Measurements from ENCODE around the gene TPSD1.

Gene TPSD1

DNA sequence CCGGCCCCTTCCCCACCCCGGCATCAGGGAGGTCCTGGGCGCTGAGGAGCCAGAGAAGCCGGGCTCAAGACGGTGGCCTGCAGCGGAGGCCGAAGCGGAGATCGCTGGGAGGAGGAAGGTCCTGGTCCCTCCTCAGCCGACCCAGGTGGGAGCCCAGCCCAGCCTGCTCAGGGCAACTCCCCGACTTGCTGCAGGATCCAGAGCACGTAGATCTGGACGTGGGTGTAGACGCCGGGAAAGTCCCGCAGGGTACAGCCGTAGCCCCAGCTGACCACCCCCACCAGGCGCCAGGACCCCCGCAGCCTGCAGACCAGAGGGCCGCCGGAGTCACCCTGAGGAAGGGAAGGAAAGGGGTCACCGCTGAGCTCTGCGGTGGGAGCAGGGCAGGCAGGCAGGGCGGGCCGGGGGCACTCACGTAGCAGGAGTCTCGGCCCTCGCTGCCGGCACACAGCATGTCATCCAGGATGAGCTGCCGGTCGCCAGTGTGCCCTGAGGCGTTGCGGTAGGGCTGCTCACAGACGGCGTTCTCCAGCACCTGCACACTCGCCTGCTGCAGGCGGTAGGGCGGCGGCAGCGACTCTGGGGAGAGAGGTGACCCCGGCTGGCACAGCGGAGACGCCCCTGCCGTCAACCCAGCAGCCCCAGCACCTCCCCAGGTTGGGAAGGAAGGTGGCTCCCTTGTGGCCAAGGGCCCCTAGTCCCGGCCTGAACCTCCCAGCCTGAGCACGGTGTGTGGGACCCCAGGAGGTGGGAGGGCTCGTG lies 5.4 kb downstream of the TPSD1 start:
- H3K4me3 ChIP-seq (ENCODE audit: low read depth, low read length): no peak overlapping the region
- DNase-seq (ENCODE audit: low read depth, low spot score): no peak
- in situ Hi-C loops (cut with HindIII; ENCODE audit: low sequenced_read_pairs): no loop called here
- TF ChIP-seq, protein P1, sequence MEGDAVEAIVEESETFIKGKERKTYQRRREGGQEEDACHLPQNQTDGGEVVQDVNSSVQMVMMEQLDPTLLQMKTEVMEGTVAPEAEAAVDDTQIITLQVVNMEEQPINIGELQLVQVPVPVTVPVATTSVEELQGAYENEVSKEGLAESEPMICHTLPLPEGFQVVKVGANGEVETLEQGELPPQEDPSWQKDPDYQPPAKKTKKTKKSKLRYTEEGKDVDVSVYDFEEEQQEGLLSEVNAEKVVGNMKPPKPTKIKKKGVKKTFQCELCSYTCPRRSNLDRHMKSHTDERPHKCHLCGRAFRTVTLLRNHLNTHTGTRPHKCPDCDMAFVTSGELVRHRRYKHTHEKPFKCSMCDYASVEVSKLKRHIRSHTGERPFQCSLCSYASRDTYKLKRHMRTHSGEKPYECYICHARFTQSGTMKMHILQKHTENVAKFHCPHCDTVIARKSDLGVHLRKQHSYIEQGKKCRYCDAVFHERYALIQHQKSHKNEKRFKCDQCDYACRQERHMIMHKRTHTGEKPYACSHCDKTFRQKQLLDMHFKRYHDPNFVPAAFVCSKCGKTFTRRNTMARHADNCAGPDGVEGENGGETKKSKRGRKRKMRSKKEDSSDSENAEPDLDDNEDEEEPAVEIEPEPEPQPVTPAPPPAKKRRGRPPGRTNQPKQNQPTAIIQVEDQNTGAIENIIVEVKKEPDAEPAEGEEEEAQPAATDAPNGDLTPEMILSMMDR (IDR thresholded peaks at IDR 0.05; ENCODE audit: low read depth, low read length): no peak

DNA sequence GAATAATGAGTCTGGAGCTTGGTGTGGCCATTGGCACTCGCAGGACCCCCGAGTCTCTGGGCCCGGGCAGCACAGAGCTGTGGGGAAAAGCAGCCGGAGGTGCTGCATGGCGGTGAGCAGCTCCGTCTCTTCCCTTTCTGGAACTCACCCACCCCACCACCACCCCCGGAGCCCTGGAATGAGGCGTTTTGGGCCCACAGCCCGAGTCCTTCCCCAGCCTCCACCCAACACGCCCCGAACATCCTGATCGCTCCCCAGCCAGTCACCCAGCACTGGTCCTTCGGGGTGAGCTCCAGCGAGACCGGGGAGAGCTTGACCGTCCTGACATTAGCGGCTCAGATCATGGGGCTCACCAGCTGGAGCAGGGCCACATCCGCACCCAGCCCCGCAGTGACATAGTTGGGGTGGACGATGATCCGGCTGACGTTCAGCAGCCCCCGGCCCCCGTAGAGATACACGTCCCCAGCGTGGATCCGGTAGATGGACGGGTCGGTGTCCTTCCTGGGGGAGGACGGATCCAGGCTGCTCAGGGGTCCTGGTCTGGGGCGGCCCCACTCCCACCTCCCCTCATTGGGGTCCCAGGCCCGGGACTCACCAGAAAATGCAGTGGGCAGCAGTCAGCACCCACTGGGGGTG lies 6.5 kb downstream of the TPSD1 start:
- TF ChIP-seq, protein P1 (IDR thresholded peaks at IDR 0.05; ENCODE audit: low read depth, low read length): no peak

DNA sequence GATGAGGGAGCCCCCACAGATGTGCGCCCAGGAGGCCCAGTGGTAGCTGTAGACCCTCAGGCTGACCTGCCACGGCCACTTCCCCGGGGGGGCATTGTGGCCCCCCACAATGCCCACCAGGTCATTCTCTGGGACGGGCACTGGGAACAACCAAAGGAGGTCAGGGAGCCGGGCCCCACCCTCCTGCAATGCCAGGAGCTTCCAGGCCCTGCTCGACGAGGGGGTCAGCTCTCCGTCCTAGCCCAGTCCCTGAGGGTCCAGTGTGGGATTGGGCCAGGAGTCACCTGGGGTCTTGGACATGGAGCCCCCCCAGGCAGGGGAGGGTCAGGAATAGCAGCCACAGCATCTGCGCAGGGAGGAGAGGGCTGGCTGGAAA lies 7.0 kb downstream of the TPSD1 start:
- no peak overlapping the region for H3K4me3 ChIP-seq (ENCODE audit: low read depth, low read length)
- in situ Hi-C loops (cut with HindIII; ENCODE audit: low sequenced_read_pairs): no loop called here
- no peak for DNase-seq (ENCODE audit: low read depth, low spot score)
- TF ChIP-seq, protein P1 (IDR thresholded peaks at IDR 0.05; ENCODE audit: low read depth, low read length): no peak

More for the DNA sequence above, 6.5 kb downstream of the TPSD1 start:
- H3K4me3 ChIP-seq (ENCODE audit: low read depth, low read length): no peak overlapping the region
- DNase-seq (ENCODE audit: low read depth, low spot score): no peak
- in situ Hi-C loops (cut with HindIII; ENCODE audit: low sequenced_read_pairs): no loop called here

DNA sequence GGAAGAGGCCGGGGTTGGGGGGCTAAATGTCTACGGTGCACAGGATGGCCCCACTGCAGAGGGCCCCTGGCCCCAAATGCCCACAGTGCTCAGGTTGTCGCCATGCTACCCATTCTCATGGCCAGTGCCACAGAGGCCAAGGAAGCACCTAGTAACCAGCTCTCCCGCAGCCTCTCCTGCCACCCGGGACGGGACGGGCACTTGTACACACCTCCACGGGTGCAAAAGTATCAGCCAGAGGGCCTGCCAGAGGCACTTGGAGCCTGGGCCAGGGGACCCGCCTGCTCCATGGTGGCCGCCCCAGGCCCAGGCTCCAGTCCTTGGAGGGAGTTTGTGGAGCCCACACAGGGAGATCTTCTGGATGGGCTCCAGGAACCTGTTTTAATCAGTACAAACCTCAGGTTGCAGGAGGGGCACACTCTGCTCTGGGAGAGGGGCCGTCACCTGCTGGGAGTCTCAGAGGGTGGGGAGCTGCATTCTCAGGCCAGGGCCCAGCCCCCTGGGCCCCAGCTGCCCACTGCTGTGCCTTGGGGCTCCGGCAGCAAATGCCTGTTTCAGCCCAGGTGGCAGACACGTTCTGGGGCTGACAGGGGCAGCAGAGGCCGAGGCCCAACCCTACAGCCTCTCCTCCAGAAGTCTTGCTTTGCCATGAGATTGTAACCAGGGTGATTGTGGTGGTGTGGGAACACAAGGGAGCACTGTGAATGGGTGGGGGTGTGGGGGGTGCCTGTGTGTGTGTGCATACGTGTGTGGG lies 7.9 kb downstream of the TPSD1 start:
- TF ChIP-seq, protein P1 (IDR thresholded peaks at IDR 0.05; ENCODE audit: low read depth, low read length): no peak
- no peak overlapping the region for H3K4me3 ChIP-seq (ENCODE audit: low read depth, low read length)
- in situ Hi-C loops (cut with HindIII; ENCODE audit: low sequenced_read_pairs): no loop called here
- no peak for DNase-seq (ENCODE audit: low read depth, low spot score)

DNA sequence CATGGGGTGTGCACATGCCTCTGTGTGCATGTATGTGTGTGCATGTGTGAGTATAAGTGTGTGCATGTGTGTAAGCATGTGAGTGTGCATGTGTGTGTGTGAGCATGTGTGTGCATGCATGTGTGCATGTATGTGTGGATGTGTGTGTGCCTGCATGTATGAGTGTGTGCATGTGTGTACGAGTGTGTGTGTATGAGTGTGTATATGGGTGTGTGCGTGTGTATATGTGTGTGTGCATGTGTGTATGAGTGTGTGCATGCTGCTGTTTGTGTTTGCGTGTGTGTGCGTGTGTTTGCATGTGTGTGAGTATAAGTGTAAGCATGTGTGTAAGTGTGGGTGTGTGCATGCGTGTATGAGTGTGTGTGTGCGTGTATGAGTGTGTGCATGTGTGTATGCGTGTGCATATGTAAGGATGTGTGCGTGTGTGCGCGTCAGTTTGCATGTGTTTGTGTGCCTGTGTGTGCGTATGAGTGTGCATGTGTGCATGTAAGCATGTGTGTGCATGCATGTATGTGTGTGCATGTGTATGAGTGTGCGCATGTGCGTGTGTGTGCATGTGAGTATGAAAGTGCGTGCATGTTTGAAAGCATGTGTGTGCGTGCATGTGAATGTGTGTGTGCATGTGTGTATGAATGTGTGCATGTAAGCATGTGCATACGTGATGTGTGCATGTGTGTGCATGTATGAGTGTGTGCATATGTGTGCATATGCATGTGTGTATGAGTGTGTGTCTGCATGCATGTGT lies 8.6 kb downstream of the TPSD1 start:
- TF ChIP-seq, protein P1 (IDR thresholded peaks at IDR 0.05; ENCODE audit: low read depth, low read length): no peak
- no peak overlapping the region for H3K4me3 ChIP-seq (ENCODE audit: low read depth, low read length)
- no peak for DNase-seq (ENCODE audit: low read depth, low spot score)
- in situ Hi-C loops (cut with HindIII; ENCODE audit: low sequenced_read_pairs): no loop called here

DNA sequence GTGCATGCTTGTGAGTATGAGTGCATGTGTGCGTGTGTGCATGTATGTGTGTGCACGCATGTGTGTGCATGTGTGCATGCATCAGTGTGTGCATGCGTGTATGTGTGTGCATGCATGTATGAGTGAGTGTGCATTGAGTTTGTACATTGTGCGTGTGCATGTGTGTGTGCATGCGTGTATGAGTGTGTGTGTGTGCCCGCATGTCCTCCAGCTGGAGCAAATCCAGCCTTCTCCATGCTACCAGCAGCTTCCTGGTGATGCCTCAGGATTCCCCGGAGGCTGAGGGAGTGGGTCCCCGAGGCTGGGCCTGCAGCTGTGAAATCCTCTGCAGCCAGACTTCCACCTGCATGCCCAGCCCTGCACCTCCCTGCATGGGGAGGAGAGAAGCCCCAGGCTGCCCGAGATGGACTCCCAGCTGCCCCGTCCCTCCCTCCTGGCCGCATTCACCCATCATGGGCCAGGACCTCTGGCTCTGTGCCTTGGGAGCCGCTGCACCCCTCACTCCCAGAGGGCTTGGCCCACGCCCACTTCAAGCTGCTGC lies 9.3 kb downstream of the TPSD1 start:
- in situ Hi-C loops (cut with HindIII; ENCODE audit: low sequenced_read_pairs): no loop called here
- DNase-seq (ENCODE audit: low read depth, low spot score): no peak
- TF ChIP-seq, protein P1 (IDR thresholded peaks at IDR 0.05; ENCODE audit: low read depth, low read length): no peak

More for the DNA sequence above, 9.3 kb downstream of the TPSD1 start:
- no peak overlapping the region for H3K4me3 ChIP-seq (ENCODE audit: low read depth, low read length)
